HG03378 (cell line): Measurements from ENCODE around the gene IZUMO1.

Experiments used
- ATAC-seq: cut with Tn5 transposase; IDR thresholded peaks from one replicate; pipeline ENCODE4 v1.9.1; 2021; ENCODE audit warnings: mild to moderate bottlenecking, moderate library complexity; ENCODE audit not compliant: unreplicated experiment

The IZUMO1 gene

GRCh38 chr19:48757741-48758144 lies 11.0 kb upstream of the IZUMO1 start:
- no peak for ATAC-seq

DNA sequence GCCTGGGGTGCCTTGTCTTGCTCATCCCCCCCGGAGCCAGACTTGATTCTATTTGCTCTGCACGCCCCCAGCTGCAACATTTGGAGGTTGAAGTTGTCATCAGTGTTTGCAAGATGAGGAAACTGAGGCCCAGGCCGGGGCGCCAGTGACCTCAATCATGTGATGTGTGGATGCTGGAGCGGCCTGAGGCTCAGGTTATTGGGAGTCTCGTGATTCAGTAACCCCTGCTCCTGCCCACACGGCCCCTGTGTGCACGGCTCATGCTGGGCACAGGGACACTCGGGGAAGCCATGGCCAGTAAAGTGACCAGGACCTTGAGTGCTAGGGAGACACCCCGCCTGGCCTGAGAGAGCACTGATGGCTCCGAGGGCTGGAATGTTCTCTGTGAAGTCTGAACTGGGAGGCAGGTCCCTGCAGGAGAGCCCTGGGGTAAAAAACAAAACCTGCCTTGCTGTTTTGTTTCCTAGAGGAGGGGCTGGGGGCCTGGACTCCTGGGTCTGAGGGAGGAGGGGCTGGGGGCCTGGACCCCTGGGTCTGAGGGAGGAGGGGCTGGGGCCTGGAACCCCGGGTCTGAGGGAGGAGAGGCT lies 10.5 kb upstream of the IZUMO1 start:
- ATAC-seq = no peak

DNA sequence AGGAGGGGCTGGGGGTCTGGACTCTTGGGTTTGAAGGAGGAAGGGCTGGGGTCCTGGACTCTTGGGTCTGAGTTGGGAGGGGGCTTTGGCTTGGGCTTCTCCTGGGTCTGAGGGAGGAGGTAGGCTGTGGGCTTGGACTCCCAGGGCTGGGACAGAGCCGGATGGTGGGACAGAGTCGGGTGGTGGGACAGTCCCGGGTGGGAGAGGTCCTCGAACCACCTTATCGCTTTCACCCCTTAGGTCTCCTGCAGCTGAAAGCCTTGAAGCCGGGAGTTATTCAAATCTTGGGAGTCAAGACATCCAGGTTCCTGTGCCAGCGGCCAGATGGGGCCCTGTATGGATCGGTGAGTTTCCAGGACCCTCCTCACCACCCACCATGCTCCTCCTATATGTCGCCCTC lies 10.0 kb upstream of the IZUMO1 start:
- no peak for ATAC-seq

GRCh38 chr19:48756212-48756611 lies 9.5 kb upstream of the IZUMO1 start:
- no peak for ATAC-seq

DNA sequence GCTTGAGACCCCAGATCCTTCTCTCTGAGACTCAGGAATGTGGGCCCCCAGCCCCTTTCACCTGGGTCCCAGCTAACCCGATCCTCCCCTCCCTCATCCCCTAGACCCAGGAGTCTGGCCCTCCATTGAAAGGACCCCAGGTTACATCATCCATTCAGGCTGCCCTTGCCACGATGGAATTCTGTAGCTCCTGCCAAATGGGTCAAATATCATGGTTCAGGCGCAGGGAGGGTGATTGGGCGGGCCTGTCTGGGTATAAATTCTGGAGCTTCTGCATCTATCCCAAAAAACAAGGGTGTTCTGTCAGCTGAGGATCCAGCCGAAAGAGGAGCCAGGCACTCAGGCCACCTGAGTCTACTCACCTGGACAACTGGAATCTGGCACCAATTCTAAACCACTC lies 9.1 kb upstream of the IZUMO1 start:
- ATAC-seq = no peak

DNA sequence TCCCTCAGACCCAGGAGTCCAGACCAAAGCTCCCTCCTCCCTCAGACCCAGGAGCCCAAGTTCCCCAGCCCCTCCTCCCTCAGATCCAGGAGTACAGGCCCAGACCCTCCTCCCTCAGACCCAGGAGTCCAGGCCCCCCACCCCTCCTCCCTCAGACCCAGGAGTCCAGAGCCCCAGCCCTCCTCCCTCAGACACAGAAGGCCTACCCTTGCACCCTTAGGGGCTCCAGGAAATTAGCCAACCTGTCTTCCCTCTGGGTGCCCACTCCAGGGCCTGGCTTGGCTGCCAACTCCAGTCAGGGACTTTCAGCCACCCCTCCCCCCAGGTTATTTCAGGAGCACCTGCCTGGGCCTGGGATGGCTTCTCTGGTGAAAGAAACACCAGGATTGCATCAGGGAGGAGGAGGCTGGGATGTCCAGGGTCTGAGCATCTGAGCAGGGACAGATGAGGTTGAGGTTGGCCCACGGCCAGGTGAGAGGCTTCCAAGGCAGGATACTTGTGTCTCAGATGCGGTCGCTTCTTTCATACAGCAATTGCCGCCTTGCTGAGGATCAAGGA lies 8.5 kb upstream of the IZUMO1 start, which contains the start of gene FGF21:
Gene FGF21 (plus strand): TSS at position 441 of the 558 bp plus-strand sequence. CDS start 713 bp downstream, outside the sequence.
- no peak for ATAC-seq

GRCh38 chr19:48752496-48753365 lies 6.0 kb upstream of the IZUMO1 start, which contains the start of gene FUT1:
FUT1 (minus strand) TSS chr19:48752641; CDS start chr19:48751281, 1,360 bp downstream.
- no peak for ATAC-seq

DNA sequence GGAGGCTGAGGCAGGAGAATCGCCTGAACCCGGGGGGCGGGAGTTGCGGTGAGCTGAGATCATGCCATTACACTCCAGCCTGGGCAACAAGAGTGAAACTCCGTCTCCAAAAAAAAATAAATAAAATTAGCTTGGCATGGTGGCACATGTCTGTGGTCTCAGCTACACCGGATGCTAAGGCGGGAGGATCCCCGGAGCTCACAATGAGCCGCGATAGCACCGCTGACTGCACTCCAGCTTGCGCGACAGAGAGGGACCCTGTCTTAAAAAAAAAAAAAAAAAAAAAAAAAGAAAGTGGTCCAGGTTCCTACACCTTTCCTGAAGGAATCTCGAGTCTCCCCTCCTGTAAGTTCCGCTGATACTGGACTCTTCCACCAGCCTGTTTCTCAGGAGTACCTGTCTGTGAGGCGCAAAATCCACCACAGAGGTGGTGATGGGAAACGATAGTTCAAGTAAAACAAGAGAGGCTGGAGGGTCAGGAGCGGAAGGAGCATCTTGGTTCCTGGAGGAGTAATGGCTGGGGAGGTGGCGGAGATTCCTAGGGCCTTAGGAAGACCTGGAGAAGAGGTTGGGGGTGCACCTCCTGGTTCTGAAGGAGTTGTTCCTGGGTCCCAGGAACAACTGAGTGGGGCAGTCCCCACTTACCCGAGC lies 5.3 kb upstream of the IZUMO1 start:
- no peak for ATAC-seq

DNA sequence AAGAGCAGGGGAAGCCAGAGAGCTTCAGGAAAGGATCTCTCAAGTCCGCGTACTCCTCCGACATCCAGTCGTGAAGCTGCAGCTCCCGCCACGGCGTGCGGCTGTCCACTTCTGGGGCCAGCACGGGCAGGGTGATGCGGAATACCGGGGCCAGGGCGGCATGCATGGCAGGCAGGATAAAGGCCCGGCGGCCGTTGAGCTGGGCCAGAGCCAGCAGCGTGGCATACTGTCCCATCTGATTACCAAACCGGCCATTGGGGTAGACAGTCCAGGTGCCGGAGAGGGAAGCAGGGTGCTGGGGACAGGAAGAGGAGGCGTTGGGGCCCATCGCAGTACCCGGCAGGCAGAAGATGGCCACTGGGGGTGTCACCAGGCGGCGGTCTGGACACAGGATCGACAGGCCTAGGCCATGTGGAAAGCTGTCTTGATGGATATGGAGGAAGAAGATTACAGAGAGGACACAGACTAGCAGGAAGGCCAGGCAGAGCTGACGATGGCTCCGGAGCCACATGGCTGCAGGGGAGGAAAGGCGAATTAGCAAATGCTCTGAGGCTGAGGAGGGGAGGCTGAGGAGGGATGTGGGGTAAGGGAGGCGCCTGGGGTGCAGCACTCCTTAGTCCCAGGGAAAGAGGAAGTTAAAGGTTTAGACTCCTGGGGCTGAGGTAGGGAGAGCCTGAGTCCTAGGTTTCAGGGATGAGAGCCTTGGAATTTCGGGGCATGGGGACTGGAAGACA lies 4.2 kb upstream of the IZUMO1 start:
- ATAC-seq = no peak

- ATAC-seq = no peak
These were observed 3.6 kb upstream of the IZUMO1 start for GRCh38 chr19:48750351-48750750.

GRCh38 chr19:48749571-48750198 lies 3.0 kb upstream of the IZUMO1 start:
- ATAC-seq = no peak

DNA sequence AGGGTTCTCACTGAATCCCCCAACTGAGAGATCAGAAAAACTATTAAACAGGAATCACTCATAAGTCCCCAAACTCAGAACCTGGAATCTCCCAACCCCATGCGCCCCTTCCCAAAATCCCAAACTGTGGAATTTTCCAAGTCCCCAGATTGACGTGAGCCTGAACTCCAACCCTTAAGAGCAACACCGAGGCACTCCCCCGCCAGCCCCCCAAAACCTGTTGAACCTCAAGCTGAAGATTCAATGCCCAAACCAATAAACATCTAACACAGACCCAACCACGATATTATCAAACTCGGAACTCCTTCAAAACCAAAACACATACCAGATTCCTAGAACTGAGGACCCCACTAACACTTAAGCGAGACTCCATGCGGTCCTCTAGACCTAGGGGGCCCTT lies 599 bp downstream of the IZUMO1 start:
- no peak for ATAC-seq

DNA sequence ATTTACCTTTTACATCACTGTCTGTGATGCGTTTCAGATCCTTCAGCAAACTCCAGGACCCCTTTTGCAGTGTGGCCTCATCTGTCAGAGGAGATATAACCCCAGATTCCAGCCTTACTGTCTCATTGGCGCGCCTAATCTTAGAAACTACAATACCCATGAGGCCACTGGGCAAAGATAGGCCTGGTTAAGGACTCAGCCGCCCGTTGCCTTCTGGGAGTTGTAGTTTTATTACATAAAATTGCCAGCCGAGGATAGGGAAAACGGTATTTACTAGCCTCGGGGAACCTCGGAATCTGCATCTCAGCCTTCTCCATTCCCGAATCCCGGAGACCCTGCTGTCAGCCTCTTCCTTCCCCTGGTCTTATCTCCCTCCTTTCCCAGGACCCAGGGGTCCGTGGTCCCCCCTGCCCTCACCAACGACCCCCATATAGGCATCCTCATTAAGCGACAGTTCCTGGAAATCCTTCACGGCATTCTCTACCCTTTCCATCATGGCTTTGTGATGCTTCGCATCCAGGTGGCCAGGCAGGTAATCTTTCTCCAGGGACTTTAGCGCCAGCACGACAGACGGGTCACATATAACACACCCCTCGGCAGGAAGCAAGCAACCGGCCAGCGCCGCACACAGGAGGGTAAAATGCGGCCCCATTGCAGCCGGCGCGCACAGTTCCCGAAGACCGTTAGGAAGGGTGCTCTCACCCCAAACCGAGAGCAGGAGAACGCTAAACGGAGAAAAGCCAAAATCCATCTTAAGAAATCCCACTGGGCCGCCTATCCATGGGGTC lies 1.3 kb downstream of the IZUMO1 start:
- ATAC-seq = no peak

DNA sequence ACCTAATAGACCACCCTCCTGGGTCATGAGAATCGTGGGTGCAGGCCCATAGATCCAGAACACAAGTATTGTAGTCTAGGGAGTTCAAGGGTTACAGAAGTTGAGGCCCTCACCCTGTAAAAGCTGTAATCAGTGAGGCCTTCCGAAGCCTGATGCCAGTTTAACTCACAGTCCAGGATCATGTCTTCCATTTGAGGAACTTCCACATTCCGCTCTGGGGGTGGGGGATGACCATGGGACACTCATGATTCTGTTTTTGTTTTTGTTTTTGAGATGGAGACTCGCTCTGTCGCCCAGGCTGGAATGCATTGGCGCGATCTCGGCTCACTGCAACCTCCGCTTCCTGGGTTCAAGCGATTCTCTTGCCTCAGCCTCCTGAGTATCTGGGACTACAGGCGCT lies 4.6 kb downstream of the IZUMO1 start:
- no peak for ATAC-seq

GRCh38 chr19:48741129-48741999 lies 5.3 kb downstream of the IZUMO1 start:
- ATAC-seq = no peak

- no peak for ATAC-seq
These were observed 6.3 kb downstream of the IZUMO1 start, which contains the start of gene RASIP1 for GRCh38 chr19:48740164-48740972. RASIP1 (minus strand) TSS chr19:48740610; CDS start chr19:48740282, 328 bp downstream.

DNA sequence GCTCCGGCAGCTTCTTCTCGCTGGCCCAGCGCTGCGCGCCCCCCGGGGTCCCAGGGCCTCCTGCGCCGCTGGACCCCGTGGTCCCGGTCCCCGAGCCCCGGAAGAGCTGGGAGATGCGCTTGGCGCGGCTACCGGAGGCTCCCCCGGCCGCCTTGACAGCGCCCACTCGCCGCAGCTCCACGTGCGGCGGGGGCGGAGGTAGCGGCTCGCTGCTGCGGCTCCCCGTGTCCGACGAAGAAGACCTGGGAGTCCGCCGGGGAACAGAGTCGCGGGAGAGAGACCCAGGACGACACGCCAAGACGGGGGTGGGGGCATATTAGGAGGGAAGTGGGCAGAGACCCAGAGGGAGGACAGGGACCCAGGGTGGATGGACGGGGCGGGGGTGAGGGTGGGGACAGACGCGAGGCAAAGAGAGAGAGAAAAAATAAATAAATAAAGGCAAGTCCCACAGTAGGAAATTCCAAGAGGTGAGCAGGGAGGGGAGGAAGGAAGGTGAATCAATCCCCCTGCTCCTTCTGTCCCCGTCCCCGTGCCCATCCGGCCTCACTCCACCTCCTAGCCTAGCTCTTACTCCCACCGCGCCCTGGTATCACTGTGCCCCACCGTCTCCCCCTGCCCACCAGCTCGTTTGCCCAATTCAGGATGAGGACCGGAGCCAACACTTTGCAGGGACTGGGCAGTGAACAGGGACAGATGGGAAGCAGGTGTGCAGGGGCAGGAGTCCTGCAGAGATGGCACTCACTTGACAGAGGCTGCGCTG lies 7.1 kb downstream of the IZUMO1 start:
- no peak for ATAC-seq
